Smooth muscle cell (in vitro differentiated cells): ENCODE measurements around the gene PDE11A. TPM values are rescaled to one million over a fixed set of nuclear protein-coding genes. Genes with fewer than 3 reads are reported as not detected.

Source experiments
- DNase-seq: peaks from one replicate; lab custom pipeline; 2025; ENCODE audit not compliant: unreplicated experiment; lab: John Stamatoyannopoulos, UW
- H2AFZ ChIP-seq: fragments of 200-600 bp; sonication (generic); 2 replicates; pipeline ENCODE4 v1.6.0; 2016; ENCODE audit warnings: antibody characterized with exemption, low read depth, mild to moderate bottlenecking
- H3F3A ChIP-seq: fragments of 200-600 bp; sonication (generic); 2 replicates; pipeline ENCODE4 v1.6.0; 2017; ENCODE audit warnings: antibody characterized with exemption, low read depth
- H3K27ac ChIP-seq: fragments of 200-600 bp; sonication (generic); 2 replicates; pipeline ENCODE4 v1.5.1; 2016; ENCODE audit warnings: low read depth, mild to moderate bottlenecking
- H3K27me3 ChIP-seq: fragments of 200-600 bp; sonication (generic); 2 replicates; pipeline ENCODE4 v1.6.1; 2016; ENCODE audit warnings: low read depth, mild to moderate bottlenecking
- H3K36me3 ChIP-seq: fragments of 200-600 bp; sonication (generic); 2 replicates; pipeline ENCODE4 v1.5.1; 2016; ENCODE audit warnings: low read depth
- H3K4me1 ChIP-seq: fragments of 200-600 bp; sonication (generic); 2 replicates; pipeline ENCODE4 v1.5.1; 2016; ENCODE audit warnings: low read depth
- H3K4me2 ChIP-seq: fragments of 200-600 bp; sonication (generic); 2 replicates; pipeline ENCODE4 v1.6.0; 2016; ENCODE audit warnings: mild to moderate bottlenecking
- H3K4me3 ChIP-seq: fragments of 200-600 bp; sonication (generic); 2 replicates; pipeline ENCODE4 v1.5.1; 2016; ENCODE audit warnings: mild to moderate bottlenecking
- H3K79me2 ChIP-seq: fragments of 200-600 bp; sonication (generic); 2 replicates; pipeline ENCODE4 v1.6.0; 2016; ENCODE audit warnings: low read depth, mild to moderate bottlenecking
- H3K9ac ChIP-seq: fragments of 200-600 bp; sonication (generic); 2 replicates; pipeline ENCODE4 v1.6.0; 2016; ENCODE audit warnings: low read depth
- H3K9me3 ChIP-seq: fragments of 200-600 bp; sonication (generic); replicated peaks from 2 replicates; pipeline ENCODE4 v1.5.1; 2016; ENCODE audit warnings: low read depth
- H4K20me1 ChIP-seq: fragments of 200-600 bp; sonication (generic); 2 replicates; pipeline ENCODE4 v1.6.0; 2016; ENCODE audit warnings: low read depth
- WGBS: methylation state at CpG from one replicate; pipeline ENCODE4 v1.1.7; 2016; ENCODE audit warnings: low lambda C conversion rate; 5-methylcytosine and 5-hydroxymethylcytosine counted together
- polyA plus RNA-seq: library from polyadenylated mRNA; unstranded; fragments of >200 nt; fragmentation: Nextera tagmentation; extraction: Ambion mirVana; gene quantifications from 2 replicates; pipeline ENCODE4 v1.2.1, GENCODE V29; 2016
- total RNA-seq: library from RNA; depleted of rRNA; stranded (reverse); fragments of >200 nt; gene quantifications from 2 replicates; pipeline ENCODE4 v1.2.3, GENCODE V29; 2014
- TF ChIP-seq, protein P1 (sequence below): fragments of 200-600 bp; sonication (generic); IDR thresholded peaks from 2 replicates; pipeline ENCODE4 v1.5.1; 2017; ENCODE audit warnings: borderline replicate concordance, mild to moderate bottlenecking, antibody characterized with exemption; ENCODE audit not compliant: insufficient read depth, poor library complexity, severe bottlenecking

Gene PDE11A
- total and polyA plus RNA-seq, 2 experiments from 2014 or later = under 0.01 TPM; not detected in 1

DNA sequence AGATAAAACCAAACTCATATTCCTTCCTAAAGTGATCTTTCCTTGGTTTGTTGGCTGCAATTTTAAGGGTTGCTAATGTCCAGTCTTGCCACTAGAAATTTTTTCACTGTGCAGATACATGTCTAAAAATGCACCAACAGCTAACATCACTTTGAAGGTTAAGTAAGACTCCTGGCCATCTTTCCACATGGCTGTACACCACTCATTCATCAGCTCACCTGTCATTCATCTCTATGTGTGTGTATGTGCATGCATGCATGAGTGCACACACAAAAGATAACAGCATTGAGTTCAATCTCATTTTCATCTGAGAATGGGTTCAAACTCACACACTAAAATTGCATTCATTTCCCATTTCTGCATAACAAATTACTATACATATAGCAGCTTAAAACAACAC lies 203.8 kb downstream of the PDE11A start:
- TF ChIP-seq, protein P1, sequence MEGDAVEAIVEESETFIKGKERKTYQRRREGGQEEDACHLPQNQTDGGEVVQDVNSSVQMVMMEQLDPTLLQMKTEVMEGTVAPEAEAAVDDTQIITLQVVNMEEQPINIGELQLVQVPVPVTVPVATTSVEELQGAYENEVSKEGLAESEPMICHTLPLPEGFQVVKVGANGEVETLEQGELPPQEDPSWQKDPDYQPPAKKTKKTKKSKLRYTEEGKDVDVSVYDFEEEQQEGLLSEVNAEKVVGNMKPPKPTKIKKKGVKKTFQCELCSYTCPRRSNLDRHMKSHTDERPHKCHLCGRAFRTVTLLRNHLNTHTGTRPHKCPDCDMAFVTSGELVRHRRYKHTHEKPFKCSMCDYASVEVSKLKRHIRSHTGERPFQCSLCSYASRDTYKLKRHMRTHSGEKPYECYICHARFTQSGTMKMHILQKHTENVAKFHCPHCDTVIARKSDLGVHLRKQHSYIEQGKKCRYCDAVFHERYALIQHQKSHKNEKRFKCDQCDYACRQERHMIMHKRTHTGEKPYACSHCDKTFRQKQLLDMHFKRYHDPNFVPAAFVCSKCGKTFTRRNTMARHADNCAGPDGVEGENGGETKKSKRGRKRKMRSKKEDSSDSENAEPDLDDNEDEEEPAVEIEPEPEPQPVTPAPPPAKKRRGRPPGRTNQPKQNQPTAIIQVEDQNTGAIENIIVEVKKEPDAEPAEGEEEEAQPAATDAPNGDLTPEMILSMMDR = no peak
- no peak overlapping the region for H3K4me3 ChIP-seq
- no peaks in the 10 kb centered on the region for H4K20me1 ChIP-seq
- no peaks in the 10 kb centered on the region for H3K9me3 ChIP-seq
- H3K9ac ChIP-seq = no peak overlapping the region
- H3K27ac ChIP-seq = no peak overlapping the region
- H3K36me3 ChIP-seq = no peaks in the 10 kb centered on the region
- no peaks in the 10 kb centered on the region for H3K27me3 ChIP-seq
- no peaks in the 10 kb centered on the region for H3F3A ChIP-seq
- H3K79me2 ChIP-seq = no peaks in the 10 kb centered on the region
- no peak overlapping the region for H3K4me2 ChIP-seq
- H3K4me1 ChIP-seq = no peaks in the 10 kb centered on the region
- H2AFZ ChIP-seq = no peak overlapping the region
- no peak for DNase-seq

DNA sequence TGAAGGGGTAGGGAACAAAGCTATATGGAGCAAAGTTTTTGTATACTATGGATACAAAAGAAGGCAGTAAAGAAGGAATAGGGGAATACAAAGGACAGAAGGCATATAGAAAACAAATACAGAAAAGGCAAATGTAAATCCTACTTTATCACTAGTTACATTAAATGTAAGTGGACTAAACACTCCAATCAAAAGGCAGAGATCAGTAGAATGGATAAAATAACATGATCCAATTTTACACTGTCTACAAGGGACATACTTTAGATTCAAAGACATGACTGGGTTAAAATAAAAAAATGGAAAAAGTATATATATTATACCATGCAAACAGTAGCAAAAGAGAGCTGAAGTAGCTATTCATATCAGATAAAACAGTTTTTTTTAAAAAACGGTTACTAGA lies 215.0 kb downstream of the PDE11A start:
- no peaks in the 10 kb centered on the region for H3K27me3 ChIP-seq
- no peaks in the 10 kb centered on the region for H3F3A ChIP-seq
- 71% methylated on average over 1 of the region's 1 CpG for WGBS
- H3K9ac ChIP-seq = no peak overlapping the region
- no peaks in the 10 kb centered on the region for H3K79me2 ChIP-seq
- no peak overlapping the region for H3K4me2 ChIP-seq
- H4K20me1 ChIP-seq = no peaks in the 10 kb centered on the region
- H3K27ac ChIP-seq = no peak overlapping the region
- H3K9me3 ChIP-seq = no peaks in the 10 kb centered on the region
- peaks cover 9% of the 10 kb centered on the region for H3K4me1 ChIP-seq
- TF ChIP-seq, protein P1 = no peak
- no peak for DNase-seq
- no peak overlapping the region for H3K4me3 ChIP-seq
- H2AFZ ChIP-seq = no peak overlapping the region
- no peaks in the 10 kb centered on the region for H3K36me3 ChIP-seq

DNA sequence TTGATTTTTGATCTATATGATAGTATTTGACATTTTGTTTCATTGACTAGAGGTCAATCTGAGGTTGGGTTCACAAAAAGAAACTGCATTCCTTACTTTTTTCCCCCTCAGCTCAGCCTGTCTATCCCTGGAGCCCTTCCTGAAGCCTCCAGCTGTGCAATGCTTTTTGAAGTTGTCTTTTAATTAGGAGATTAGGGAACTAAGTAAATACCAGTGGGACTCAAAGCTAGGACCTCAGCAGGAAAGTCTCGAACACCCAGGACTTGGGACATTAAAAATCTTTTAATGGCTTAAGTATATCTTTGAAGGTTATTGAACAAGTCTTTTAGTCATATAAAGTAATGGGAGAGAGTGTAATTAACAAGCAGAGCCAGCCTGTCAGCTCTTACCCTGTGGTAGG lies 220.2 kb downstream of the PDE11A start:
- Histone ChIP-seq H3K27ac (no peak overlapping the region), H3K9ac (no peak overlapping the region), H3K4me3 (no peak overlapping the region), H2AFZ (no peak overlapping the region), H3K4me2 (no peak overlapping the region), H3K36me3 (no peaks in the 10 kb centered on the region), H4K20me1 (no peaks in the 10 kb centered on the region), H3F3A (no peaks in the 10 kb centered on the region), H3K9me3 (no peaks in the 10 kb centered on the region), H3K27me3 (no peaks in the 10 kb centered on the region), H3K4me1 (peaks cover 16% of the 10 kb centered on the region), H3K79me2 (no peaks in the 10 kb centered on the region)
- DNase-seq = no peak
- WGBS = 14% methylated on average over 1 of the region's 1 CpG
- TF ChIP-seq, protein P1 = no peak

DNA sequence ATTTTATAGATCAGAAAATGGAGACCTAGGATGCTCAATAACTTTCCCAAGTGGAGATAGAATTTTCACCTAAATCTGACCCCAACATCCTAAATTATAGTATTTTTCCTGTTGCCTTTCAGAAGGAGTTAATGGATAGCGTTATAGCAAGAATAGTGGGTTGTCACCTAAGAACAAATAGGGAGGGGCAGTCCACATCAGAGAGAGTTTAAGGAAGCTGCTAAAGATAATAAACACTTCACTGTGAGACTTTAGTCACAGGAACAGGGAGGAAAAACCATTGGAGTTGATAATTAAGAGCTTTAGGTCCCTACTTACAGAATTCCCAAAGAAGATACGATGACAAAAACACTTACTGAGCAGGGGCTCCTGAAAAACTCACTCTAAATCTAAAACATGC lies 229.4 kb downstream of the PDE11A start:
- no peaks in the 10 kb centered on the region for H3K27me3 ChIP-seq
- TF ChIP-seq, protein P1 = no peak

More for the DNA sequence above, 229.4 kb downstream of the PDE11A start:
- Histone ChIP-seq H2AFZ (no peak overlapping the region), H3K27ac (no peak overlapping the region), H3K79me2 (no peaks in the 10 kb centered on the region), H3K36me3 (no peaks in the 10 kb centered on the region), H4K20me1 (no peaks in the 10 kb centered on the region), H3K4me3 (no peak overlapping the region), H3K9ac (no peak overlapping the region), H3K4me1 (no peaks in the 10 kb centered on the region), H3F3A (no peaks in the 10 kb centered on the region), H3K4me2 (no peak overlapping the region), H3K9me3 (no peaks in the 10 kb centered on the region)
- no peak for DNase-seq
- 91% methylated on average over 2 of the region's 2 CpGs for WGBS
